Activated T-helper 2 cell treated with anti-CD3 and anti-CD28 coated beads, Interferon-gamma antibody, Interleukin-2, Interleukin-4, amounts not matched to agents 10 μg/mL and 5 μg/mL and 100 μg/mL, durations not matched to agents 14 hours and 24 hours and 36 hours (primary cell): ENCODE results near the gene STN1. TPM values are rescaled to one million over a fixed set of nuclear protein-coding genes. Genes with fewer than 3 reads are reported as not detected.

Source experiments
- DNase-seq: peaks from one replicate; pipeline ENCODE4 v3.0.0; 2021; ENCODE audit warnings: low spot score
- H3K27ac Mint-ChIP-seq: one replicate; pipeline ENCODE4 v1.8.0; 2021; ENCODE audit warnings: mixed read lengths
- H3K27me3 Mint-ChIP-seq: one replicate; pipeline ENCODE4 v1.8.0; 2021; ENCODE audit warnings: low read depth, mixed read lengths
- H3K36me3 Mint-ChIP-seq: one replicate; pipeline ENCODE4 v1.8.0; 2021; ENCODE audit warnings: low read depth, mixed read lengths
- H3K4me1 Mint-ChIP-seq: one replicate; pipeline ENCODE4 v1.8.0; 2021; ENCODE audit warnings: low read depth, mixed read lengths
- H3K4me3 Mint-ChIP-seq: one replicate; pipeline ENCODE4 v1.8.0; 2021; ENCODE audit warnings: low read depth, mild to moderate bottlenecking, moderate library complexity, mixed read lengths
- H3K9me3 Mint-ChIP-seq: one replicate; pipeline ENCODE4 v1.8.0; 2021; ENCODE audit warnings: mixed read lengths
- intact Hi-C: fragments of 100-400 bp; cut with micrococcal nuclease; formaldehyde crosslinking; loops from one replicate; pipeline ENCODE4 v1.15.1; 2023
- total RNA-seq: library from RNA; stranded (reverse); gene quantifications from 2 replicates; pipeline ENCODE4 v1.2.3, GENCODE V29; 2022

STN1 gene
- total RNA-seq, 1 donor from 2014 or later, result 21.7 TPM

- no peak overlapping the region for H3K4me3 Mint-ChIP-seq
- intact Hi-C loops, result no loop called here
- H3K9me3 Mint-ChIP-seq, result no peaks in the 10 kb centered on the region
- no peak for DNase-seq
- H3K36me3 Mint-ChIP-seq, result no peaks in the 10 kb centered on the region
- peaks cover 14% of the 10 kb centered on the region for H3K4me1 Mint-ChIP-seq
- H3K27ac Mint-ChIP-seq, result no peak overlapping the region
- H3K27me3 Mint-ChIP-seq, result peaks cover 2% of the 10 kb centered on the region
Measured at GRCh38 chr10:103843045-103843444, 74.9 kb downstream of the STN1 start.

DNA sequence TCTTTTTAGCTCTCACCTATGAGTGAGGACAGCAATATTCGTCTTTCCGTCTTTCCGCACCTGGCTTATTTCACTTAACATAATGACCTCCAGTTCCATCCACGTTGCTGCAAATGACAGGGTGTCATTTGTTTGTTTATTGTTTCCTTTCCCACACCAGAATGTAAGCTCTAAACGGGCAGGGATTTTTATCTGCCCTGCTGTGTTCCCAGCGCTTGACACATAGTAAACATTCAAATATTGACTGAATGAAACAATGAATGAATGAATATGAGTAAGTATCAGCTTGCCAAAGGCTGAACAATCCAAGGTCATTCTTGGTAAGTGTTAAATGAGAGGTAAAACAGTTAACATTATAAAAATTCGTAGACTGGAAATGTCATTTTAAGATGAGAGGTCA is 75.4 kb downstream of the STN1 start:
- peaks cover 14% of the 10 kb centered on the region for H3K4me1 Mint-ChIP-seq
- H3K36me3 Mint-ChIP-seq, result no peaks in the 10 kb centered on the region
- no peak overlapping the region for H3K4me3 Mint-ChIP-seq
- H3K9me3 Mint-ChIP-seq, result no peaks in the 10 kb centered on the region
- H3K27ac Mint-ChIP-seq, result no peak overlapping the region
- intact Hi-C loops, result no loop called here
- DNase-seq, result no peak
- H3K27me3 Mint-ChIP-seq, result peaks cover 2% of the 10 kb centered on the region

DNA sequence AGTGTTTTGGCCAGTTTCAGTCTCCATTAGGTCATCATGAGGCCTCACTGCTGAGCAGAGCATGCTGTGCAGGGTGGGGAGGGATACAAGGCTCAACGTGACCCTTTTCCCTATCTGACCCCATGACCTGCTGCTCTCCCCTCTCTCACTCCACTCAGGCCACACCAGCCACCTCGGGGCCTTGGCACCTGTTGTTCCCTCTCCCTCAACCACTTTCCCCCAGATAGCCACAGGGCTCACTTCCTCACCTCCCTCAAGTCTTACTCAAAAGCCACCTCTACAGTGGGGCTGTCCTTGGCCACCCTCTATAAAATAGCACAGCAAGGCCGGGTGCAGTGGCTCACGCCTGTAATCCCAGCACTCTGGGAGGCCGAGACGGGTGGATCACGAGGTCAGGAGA is 76.5 kb downstream of the STN1 start:
- intact Hi-C loops, result no loop called here
- H3K27me3 Mint-ChIP-seq, result peaks cover 2% of the 10 kb centered on the region
- H3K9me3 Mint-ChIP-seq, result no peaks in the 10 kb centered on the region
- H3K4me3 Mint-ChIP-seq, result no peak overlapping the region
- H3K27ac Mint-ChIP-seq, result no peak overlapping the region
- H3K36me3 Mint-ChIP-seq, result no peaks in the 10 kb centered on the region
- no peak for DNase-seq
- H3K4me1 Mint-ChIP-seq, result peaks cover 13% of the 10 kb centered on the region

DNA sequence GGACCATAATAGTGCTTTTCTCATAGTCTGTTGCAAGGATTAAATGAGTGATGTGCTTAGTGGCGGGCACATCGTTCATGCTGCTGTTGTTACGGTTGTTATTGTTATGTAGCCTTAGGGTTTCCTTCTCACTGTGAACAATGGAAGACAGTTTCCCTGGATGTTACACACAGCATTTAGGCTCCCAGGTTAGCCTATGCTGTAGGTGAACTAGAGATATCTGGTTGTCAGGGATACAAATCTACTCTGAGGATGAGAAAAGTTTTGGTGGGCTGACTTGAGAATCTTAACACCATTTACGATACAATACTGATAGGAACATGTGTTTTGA is 77.3 kb downstream of the STN1 start:
- H3K4me1 Mint-ChIP-seq, result peaks cover 5% of the 10 kb centered on the region
- DNase-seq, result no peak
- H3K27me3 Mint-ChIP-seq, result peaks cover 6% of the 10 kb centered on the region
- H3K27ac Mint-ChIP-seq, result no peak overlapping the region
- H3K4me3 Mint-ChIP-seq, result no peak overlapping the region
- intact Hi-C loops, result no loop called here
- no peaks in the 10 kb centered on the region for H3K9me3 Mint-ChIP-seq
- H3K36me3 Mint-ChIP-seq, result no peaks in the 10 kb centered on the region

DNA sequence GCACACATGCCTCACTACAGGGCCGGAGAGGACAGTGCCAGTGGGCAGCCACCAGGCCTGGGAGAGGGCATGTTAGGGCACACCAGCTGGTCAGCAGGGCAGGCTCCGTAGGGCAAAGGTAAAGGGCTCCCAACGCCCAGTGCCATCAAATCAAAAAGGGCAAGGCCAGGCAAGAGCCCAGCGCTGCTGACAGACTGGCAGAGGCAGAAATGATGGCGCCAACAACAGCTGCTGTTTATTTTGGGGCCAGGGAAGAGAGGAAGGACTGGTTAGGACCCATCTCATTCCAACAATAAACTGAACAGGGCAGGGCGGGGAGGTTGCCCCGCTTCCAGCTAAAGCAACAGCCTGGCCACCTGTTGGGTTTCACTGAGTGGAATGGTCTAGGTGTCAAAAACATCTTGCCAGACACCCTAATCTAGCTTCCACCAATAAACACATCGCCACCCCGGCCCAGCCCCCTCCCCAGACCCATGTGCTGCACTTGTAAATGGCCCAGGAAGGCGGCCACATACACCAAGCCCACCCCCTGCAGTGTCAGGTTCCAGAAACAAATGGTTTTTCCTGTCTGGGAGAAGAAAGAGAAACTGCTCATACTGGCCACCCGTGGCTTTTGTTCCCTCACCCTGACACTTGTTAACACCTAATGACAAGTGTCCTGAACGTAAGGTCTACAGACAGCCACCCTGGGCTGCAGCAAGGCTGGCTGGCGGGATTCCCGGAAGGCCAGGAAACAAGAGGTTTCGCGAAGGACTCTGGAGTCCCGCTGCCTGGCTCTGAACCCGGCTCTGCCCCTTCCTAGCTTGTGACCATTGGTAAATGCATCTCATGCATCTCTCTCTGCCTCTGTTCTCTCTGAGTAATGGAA is 77.9 kb downstream of the STN1 start:
- H3K9me3 Mint-ChIP-seq, result no peaks in the 10 kb centered on the region
- DNase-seq, result no peak
- H3K4me1 Mint-ChIP-seq, result peaks cover 2% of the 10 kb centered on the region
- H3K27ac Mint-ChIP-seq, result no peak overlapping the region
- H3K4me3 Mint-ChIP-seq, result no peak overlapping the region
- H3K27me3 Mint-ChIP-seq, result peaks cover 6% of the 10 kb centered on the region
- intact Hi-C loops, result no loop called here
- no peaks in the 10 kb centered on the region for H3K36me3 Mint-ChIP-seq

- Mint-ChIP-seq H3K4me1 (no peaks in the 10 kb centered on the region), H3K27me3 (peaks cover 6% of the 10 kb centered on the region)
Measured at GRCh38 chr10:103839519-103839871, 78.5 kb downstream of the STN1 start.

GRCh38 chr10:103838862-103839518 is 79.0 kb downstream of the STN1 start:
- no peak overlapping the region for H3K4me3 Mint-ChIP-seq
- no peaks in the 10 kb centered on the region for H3K4me1 Mint-ChIP-seq
- DNase-seq, result no peak
- no peaks in the 10 kb centered on the region for H3K9me3 Mint-ChIP-seq
- H3K27me3 Mint-ChIP-seq, result peaks cover 6% of the 10 kb centered on the region
- no peaks in the 10 kb centered on the region for H3K36me3 Mint-ChIP-seq
- H3K27ac Mint-ChIP-seq, result no peak overlapping the region
- intact Hi-C loops, result no loop called here

More at GRCh38 chr10:103839519-103839871, 78.5 kb downstream of the STN1 start:
- no peaks in the 10 kb centered on the region for H3K9me3 Mint-ChIP-seq
- H3K27ac Mint-ChIP-seq, result no peak overlapping the region
- H3K36me3 Mint-ChIP-seq, result no peaks in the 10 kb centered on the region
- no peak for DNase-seq
- intact Hi-C loops, result no loop called here
- no peak overlapping the region for H3K4me3 Mint-ChIP-seq

- H3K36me3 Mint-ChIP-seq, result no peaks in the 10 kb centered on the region
- H3K4me1 Mint-ChIP-seq, result no peaks in the 10 kb centered on the region
- no peak for DNase-seq
- intact Hi-C loops, result no loop called here
- H3K27me3 Mint-ChIP-seq, result peaks cover 6% of the 10 kb centered on the region
- H3K4me3 Mint-ChIP-seq, result no peak overlapping the region
- no peaks in the 10 kb centered on the region for H3K9me3 Mint-ChIP-seq
- no peak overlapping the region for H3K27ac Mint-ChIP-seq
Measured at GRCh38 chr10:103838070-103838395, 80.0 kb downstream of the STN1 start.

DNA sequence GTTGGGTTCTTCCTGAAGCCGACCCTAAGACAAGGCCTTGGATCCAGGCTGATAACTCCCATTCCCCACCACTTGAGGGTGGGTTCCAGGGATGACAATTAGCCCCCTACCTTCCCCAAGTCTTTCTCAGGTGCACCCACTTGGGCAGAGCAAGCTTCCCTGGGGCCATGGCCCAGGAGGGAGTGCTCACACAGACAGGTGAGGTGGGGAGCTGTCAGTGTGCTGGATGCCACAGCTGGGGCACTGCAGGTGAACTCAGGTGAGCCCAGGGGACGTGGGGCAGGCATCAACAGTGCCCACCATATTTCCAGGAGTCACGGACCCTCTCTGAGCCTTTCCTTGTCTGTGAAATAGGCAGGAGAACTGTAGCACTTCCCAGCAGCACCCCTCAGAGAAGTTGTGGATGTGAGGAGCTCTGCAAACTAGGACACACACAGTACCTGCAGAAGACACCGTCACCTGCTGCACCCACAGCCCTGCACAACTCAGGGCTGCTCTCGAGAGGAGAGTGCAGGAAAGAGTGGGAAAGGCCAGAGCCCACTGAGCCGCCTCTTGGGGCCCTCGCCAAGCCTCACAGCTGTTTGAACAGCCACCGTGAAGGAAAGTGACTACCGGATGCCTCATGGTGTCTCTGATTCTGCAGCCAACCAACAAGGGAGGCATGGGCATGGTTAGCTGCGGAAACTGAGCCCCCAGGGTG is 80.5 kb downstream of the STN1 start:
- Mint-ChIP-seq H3K4me1 (no peaks in the 10 kb centered on the region), H3K4me3 (no peak overlapping the region), H3K36me3 (no peaks in the 10 kb centered on the region), H3K27ac (no peak overlapping the region), H3K27me3 (peaks cover 6% of the 10 kb centered on the region), H3K9me3 (no peaks in the 10 kb centered on the region)
- intact Hi-C loops, result no loop called here
- no peak for DNase-seq

GRCh38 chr10:103836861-103837260 is 81.1 kb downstream of the STN1 start:
- no peak overlapping the region for H3K27ac Mint-ChIP-seq
- H3K4me1 Mint-ChIP-seq, result no peaks in the 10 kb centered on the region
- DNase-seq, result no peak
- no peaks in the 10 kb centered on the region for H3K9me3 Mint-ChIP-seq
- no peaks in the 10 kb centered on the region for H3K36me3 Mint-ChIP-seq
- H3K27me3 Mint-ChIP-seq, result peaks cover 6% of the 10 kb centered on the region
- intact Hi-C loops, result no loop called here
- no peak overlapping the region for H3K4me3 Mint-ChIP-seq

DNA sequence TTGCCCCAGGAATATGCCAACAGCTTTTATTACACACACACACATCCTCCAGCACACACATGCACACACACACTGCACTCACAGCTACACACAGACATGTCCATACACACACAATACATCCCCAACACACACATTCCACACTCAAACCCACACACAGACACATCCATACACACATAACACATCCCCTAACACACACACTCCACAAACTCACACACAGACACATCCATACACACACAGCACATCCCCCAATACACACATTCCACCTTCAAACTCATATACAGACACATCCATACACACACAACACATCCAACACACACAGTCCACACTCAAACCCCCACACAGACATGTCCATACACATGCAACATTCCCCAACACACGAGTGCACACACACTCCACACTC is 81.7 kb downstream of the STN1 start:
- intact Hi-C loops, result no loop called here
- H3K9me3 Mint-ChIP-seq, result no peaks in the 10 kb centered on the region

GRCh38 chr10:103835096-103836050 is 82.6 kb downstream of the STN1 start:
- Mint-ChIP-seq H3K27me3 (peaks cover 8% of the 10 kb centered on the region), H3K9me3 (no peaks in the 10 kb centered on the region), H3K4me3 (no peak overlapping the region), H3K27ac (no peak overlapping the region), H3K36me3 (no peaks in the 10 kb centered on the region), H3K4me1 (no peaks in the 10 kb centered on the region)
- DNase-seq, result no peak
- intact Hi-C loops, result no loop called here

More for the DNA sequence above, 81.7 kb downstream of the STN1 start:
- Mint-ChIP-seq H3K36me3 (no peaks in the 10 kb centered on the region), H3K4me3 (no peak overlapping the region), H3K27ac (no peak overlapping the region), H3K4me1 (no peaks in the 10 kb centered on the region), H3K27me3 (peaks cover 4% of the 10 kb centered on the region)
- no peak for DNase-seq
